ENCODE data around the gene ATP6V0E2. TPM values are rescaled to one million over a fixed set of nuclear protein-coding genes. Genes with fewer than 3 reads are reported as not detected.

Gene ATP6V0E2
- 6.3 and 10.4 TPM in 2 replicates for total RNA-seq (ENCODE audit: low replicate concordance)

GRCh38 chr7:149873074-149873969 lies at the start of gene ATP6V0E2:
ATP6V0E2 (plus strand) TSS chr7:149873969; CDS start chr7:149874066, 97 bp downstream.

GRCh38 chr7:149838224-149838991 lies 35.4 kb upstream of the ATP6V0E2 start, which contains the start of gene ZNF862:
ZNF862 (plus strand) TSS chr7:149838375; CDS start chr7:149838612, 237 bp downstream.

Other genes with a start within 250 kb of the ATP6V0E2 start
- gene ZNF467, start 100.4 kb upstream of the ATP6V0E2 start, total RNA-seq (ENCODE audit: low replicate concordance) = under 0.01 and 1.7 TPM in 2 replicates
- 7.4 and 12.4 TPM in 2 replicates for gene ZNF862, start 35.6 kb upstream of the ATP6V0E2 start, total RNA-seq (ENCODE audit: low replicate concordance)